ENCODE results near the gene RND2. TPM values are rescaled to one million over a fixed set of nuclear protein-coding genes. Genes with fewer than 3 reads are reported as not detected.

Gene RND2
- total and polyA plus RNA-seq, 2 of the 13 experiments (the other 11 are each of a cell fraction or from before 2014, with no cell fraction given): 0.05 to 0.11 TPM

DNA sequence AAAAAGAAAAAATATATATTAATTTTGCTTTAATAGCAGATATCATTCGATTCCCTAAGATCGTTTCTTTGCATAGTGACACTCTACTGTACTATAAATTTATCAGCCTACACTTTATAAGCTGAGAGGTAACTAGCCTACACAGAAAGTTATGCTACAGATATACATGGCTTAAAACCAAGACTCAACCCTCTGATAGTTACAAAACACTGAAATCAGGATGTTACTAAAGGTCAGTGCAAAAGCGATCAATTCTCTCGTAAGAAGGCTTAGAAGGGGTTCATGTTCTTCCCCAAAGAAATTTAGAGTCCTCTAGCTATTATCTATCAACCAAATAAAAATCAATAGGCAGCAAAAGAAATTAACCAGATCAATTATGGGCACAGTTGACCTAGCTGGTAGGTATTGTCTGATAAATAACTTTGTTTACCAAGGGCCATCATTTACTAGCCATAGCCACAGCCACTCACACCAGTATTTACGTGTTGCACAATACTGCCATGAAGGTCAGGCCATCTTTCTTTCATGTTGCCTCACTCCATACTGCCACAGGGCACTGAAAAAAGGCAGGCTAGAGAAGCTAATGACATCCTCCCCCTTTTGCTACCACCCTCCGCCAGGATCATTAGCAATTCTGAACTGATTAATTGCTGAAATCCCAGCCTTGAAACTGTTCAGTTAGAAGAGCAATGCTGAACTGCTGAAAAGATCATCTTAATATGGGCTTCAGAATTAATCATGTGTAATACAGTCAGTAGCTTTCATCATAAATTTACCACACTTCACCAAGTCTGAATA, 43.7 kb downstream of the RND2 start (continued):
- no peak for TF ChIP-seq SRSF1 (optimal IDR thresholded peaks at IDR 0.05; ENCODE audit: low read depth, low read length)
- 0 out of 2 replicates have a peak, but pooled peaks have one; percentile 58 for TF ChIP-seq SNAI1 (CRISPR knock-in tag; IDR thresholded peaks at IDR 0.05; ENCODE audit: borderline replicate concordance)
- TF ChIP-seq PAX8 (CRISPR knock-in tag; IDR thresholded peaks at IDR 0.05; ENCODE audit: borderline replicate concordance): no peak
- TF ChIP-seq, protein P1, sequence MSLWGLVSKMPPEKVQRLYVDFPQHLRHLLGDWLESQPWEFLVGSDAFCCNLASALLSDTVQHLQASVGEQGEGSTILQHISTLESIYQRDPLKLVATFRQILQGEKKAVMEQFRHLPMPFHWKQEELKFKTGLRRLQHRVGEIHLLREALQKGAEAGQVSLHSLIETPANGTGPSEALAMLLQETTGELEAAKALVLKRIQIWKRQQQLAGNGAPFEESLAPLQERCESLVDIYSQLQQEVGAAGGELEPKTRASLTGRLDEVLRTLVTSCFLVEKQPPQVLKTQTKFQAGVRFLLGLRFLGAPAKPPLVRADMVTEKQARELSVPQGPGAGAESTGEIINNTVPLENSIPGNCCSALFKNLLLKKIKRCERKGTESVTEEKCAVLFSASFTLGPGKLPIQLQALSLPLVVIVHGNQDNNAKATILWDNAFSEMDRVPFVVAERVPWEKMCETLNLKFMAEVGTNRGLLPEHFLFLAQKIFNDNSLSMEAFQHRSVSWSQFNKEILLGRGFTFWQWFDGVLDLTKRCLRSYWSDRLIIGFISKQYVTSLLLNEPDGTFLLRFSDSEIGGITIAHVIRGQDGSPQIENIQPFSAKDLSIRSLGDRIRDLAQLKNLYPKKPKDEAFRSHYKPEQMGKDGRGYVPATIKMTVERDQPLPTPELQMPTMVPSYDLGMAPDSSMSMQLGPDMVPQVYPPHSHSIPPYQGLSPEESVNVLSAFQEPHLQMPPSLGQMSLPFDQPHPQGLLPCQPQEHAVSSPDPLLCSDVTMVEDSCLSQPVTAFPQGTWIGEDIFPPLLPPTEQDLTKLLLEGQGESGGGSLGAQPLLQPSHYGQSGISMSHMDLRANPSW (CRISPR knock-in tag; IDR thresholded peaks at IDR 0.05; ENCODE audit: borderline replicate concordance): no peak; the same call in 1 of the 2 replicates
- TF ChIP-seq, protein P2, sequence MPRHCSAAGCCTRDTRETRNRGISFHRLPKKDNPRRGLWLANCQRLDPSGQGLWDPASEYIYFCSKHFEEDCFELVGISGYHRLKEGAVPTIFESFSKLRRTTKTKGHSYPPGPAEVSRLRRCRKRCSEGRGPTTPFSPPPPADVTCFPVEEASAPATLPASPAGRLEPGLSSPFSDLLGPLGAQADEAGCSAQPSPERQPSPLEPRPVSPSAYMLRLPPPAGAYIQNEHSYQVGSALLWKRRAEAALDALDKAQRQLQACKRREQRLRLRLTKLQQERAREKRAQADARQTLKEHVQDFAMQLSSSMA (CRISPR knock-in tag; IDR thresholded peaks at IDR 0.05): no peak
- peak; percentile 61; the same call in 1 of the 2 replicates for TF ChIP-seq RFXAP (CRISPR knock-in tag; IDR thresholded peaks at IDR 0.05; ENCODE audit: borderline replicate concordance)
- TF ChIP-seq ZNF597 (CRISPR knock-in tag; IDR thresholded peaks at IDR 0.05): no peak
- no peak for TF ChIP-seq IRX3 (CRISPR knock-in tag; IDR thresholded peaks at IDR 0.05; ENCODE audit: borderline replicate concordance, low read depth)
- TF ChIP-seq, protein P3, sequence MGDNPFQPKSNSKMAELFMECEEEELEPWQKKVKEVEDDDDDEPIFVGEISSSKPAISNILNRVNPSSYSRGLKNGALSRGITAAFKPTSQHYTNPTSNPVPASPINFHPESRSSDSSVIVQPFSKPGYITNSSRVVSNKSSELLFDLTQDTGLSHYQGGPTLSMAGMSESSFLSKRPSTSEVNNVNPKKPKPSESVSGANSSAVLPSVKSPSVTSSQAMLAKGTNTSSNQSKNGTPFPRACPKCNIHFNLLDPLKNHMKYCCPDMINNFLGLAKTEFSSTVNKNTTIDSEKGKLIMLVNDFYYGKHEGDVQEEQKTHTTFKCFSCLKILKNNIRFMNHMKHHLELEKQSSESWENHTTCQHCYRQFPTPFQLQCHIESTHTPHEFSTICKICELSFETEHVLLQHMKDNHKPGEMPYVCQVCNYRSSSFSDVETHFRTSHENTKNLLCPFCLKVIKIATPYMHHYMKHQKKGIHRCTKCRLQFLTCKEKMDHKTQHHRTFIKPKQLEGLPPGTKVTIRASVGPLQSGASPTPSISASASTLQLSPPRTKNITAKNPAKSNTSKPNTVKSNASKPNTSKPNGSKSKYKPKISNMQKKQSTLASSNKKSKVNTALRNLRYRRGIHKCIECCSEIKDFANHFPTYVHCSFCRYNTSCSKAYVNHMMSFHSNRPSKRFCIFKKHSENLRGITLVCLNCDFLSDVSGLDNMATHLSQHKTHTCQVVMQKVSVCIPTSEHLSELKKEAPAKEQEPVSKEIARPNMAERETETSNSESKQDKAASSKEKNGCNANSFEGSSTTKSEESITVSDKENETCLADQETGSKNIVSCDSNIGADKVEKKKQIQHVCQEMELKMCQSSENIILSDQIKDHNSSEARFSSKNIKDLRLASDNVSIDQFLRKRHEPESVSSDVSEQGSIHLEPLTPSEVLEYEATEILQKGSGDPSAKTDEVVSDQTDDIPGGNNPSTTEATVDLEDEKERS (CRISPR knock-in tag; IDR thresholded peaks at IDR 0.05): peak; percentile 72; the same call in 1 of the 2 replicates
- peak; percentile 81; the same call in 1 of the 2 replicates for TF ChIP-seq ZNF292 (CRISPR knock-in tag; IDR thresholded peaks at IDR 0.05; ENCODE audit: borderline replicate concordance, low read depth)
- no peak for TF ChIP-seq ZNF576 (CRISPR knock-in tag; IDR thresholded peaks at IDR 0.05)
- TF ChIP-seq, protein P4, sequence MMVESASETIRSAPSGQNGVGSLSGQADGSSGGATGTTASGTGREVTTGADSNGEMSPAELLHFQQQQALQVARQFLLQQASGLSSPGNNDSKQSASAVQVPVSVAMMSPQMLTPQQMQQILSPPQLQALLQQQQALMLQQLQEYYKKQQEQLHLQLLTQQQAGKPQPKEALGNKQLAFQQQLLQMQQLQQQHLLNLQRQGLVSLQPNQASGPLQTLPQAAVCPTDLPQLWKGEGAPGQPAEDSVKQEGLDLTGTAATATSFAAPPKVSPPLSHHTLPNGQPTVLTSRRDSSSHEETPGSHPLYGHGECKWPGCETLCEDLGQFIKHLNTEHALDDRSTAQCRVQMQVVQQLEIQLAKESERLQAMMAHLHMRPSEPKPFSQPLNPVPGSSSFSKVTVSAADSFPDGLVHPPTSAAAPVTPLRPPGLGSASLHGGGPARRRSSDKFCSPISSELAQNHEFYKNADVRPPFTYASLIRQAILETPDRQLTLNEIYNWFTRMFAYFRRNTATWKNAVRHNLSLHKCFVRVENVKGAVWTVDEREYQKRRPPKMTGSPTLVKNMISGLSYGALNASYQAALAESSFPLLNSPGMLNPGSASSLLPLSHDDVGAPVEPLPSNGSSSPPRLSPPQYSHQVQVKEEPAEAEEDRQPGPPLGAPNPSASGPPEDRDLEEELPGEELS (CRISPR knock-in tag; IDR thresholded peaks at IDR 0.05): peak; percentile 100
- TF ChIP-seq ZNF674 (CRISPR knock-in tag; IDR thresholded peaks at IDR 0.05; ENCODE audit: low read depth): no peak
- 0 out of 2 replicates have a peak, but pooled peaks have one; percentile 49 for TF ChIP-seq BORCS8-MEF2B (CRISPR knock-in tag; IDR thresholded peaks at IDR 0.05)
- TF ChIP-seq PCBP2 (optimal IDR thresholded peaks at IDR 0.05; ENCODE audit: low read depth, low read length, poor library complexity, severe bottlenecking): no peak
- no peak for TF ChIP-seq ZNF558 (CRISPR knock-in tag; IDR thresholded peaks at IDR 0.05; ENCODE audit: borderline replicate concordance)
- TF ChIP-seq AHR (CRISPR knock-in tag; IDR thresholded peaks at IDR 0.05): no peak

All from HepG2 (cell line).